ENCODE results near the gene NCAM2. TPM values are rescaled to one million over a fixed set of nuclear protein-coding genes. Genes with fewer than 3 reads are reported as not detected.

The NCAM2 gene
- total RNA-seq, 1 donor from 2014 or later, result 3.6 TPM

GRCh38 chr21:21162786-21163185, 164.6 kb downstream of the NCAM2 start:
- Mint-ChIP-seq H3K4me3 (no peak overlapping the region), H3K4me1 (no peaks in the 10 kb centered on the region), H3K27ac (ENCODE audit: unreplicated experiment) (no peak overlapping the region), H3K36me3 (ENCODE audit: low read depth) (peaks cover 3% of the 10 kb centered on the region), H3K27me3 (ENCODE audit: low read depth) (no peaks in the 10 kb centered on the region), H3K9me3 (peaks cover 7% of the 10 kb centered on the region)
- TF ChIP-seq, protein P1, sequence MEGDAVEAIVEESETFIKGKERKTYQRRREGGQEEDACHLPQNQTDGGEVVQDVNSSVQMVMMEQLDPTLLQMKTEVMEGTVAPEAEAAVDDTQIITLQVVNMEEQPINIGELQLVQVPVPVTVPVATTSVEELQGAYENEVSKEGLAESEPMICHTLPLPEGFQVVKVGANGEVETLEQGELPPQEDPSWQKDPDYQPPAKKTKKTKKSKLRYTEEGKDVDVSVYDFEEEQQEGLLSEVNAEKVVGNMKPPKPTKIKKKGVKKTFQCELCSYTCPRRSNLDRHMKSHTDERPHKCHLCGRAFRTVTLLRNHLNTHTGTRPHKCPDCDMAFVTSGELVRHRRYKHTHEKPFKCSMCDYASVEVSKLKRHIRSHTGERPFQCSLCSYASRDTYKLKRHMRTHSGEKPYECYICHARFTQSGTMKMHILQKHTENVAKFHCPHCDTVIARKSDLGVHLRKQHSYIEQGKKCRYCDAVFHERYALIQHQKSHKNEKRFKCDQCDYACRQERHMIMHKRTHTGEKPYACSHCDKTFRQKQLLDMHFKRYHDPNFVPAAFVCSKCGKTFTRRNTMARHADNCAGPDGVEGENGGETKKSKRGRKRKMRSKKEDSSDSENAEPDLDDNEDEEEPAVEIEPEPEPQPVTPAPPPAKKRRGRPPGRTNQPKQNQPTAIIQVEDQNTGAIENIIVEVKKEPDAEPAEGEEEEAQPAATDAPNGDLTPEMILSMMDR (conservative IDR thresholded peaks at IDR 0.05), result no peak
- DNase-seq (ENCODE audit: low read depth, low spot score), result no peak

DNA sequence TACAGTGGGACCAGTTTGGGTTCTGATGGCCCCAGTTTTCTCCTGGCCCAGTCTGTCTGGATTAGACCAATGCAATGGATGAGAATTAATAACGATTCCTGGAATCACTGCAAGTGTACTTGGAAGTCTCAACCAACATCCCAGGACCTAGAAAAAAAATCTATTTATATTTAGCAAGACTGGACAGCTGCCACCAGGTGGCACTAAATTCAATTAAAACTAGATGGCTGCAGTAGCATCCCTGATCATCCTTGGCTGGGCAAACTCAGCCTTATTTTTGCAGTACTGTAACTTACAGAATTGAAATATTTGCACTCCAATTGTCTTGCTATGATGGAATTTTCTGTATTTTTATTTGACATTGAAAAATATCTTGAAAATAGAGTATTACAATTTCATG, 165.7 kb downstream of the NCAM2 start:
- TF ChIP-seq, protein P1 (conservative IDR thresholded peaks at IDR 0.05), result peak; percentile 82
- Mint-ChIP-seq H3K27ac (ENCODE audit: unreplicated experiment) (no peak overlapping the region), H3K36me3 (ENCODE audit: low read depth) (peaks cover 3% of the 10 kb centered on the region), H3K4me1 (no peaks in the 10 kb centered on the region), H3K27me3 (ENCODE audit: low read depth) (no peaks in the 10 kb centered on the region), H3K9me3 (peaks cover 7% of the 10 kb centered on the region), H3K4me3 (no peak overlapping the region)
- peak; percentile 47 for DNase-seq (ENCODE audit: low read depth, low spot score)

GRCh38 chr21:21165063-21165645, 166.9 kb downstream of the NCAM2 start:
- H3K4me1 Mint-ChIP-seq, result no peaks in the 10 kb centered on the region
- TF ChIP-seq, protein P1 (conservative IDR thresholded peaks at IDR 0.05), result no peak
- no peaks in the 10 kb centered on the region for H3K27me3 Mint-ChIP-seq (ENCODE audit: low read depth)
- no peak overlapping the region for H3K4me3 Mint-ChIP-seq
- no peak overlapping the region for H3K27ac Mint-ChIP-seq (ENCODE audit: unreplicated experiment)
- H3K36me3 Mint-ChIP-seq (ENCODE audit: low read depth), result peaks cover 3% of the 10 kb centered on the region
- H3K9me3 Mint-ChIP-seq, result peaks cover 7% of the 10 kb centered on the region
- no peak for DNase-seq (ENCODE audit: low read depth, low spot score)

GRCh38 chr21:21174676-21175075, 176.5 kb downstream of the NCAM2 start:
- Mint-ChIP-seq H3K27ac (ENCODE audit: unreplicated experiment) (no peak overlapping the region), H3K27me3 (ENCODE audit: low read depth) (no peaks in the 10 kb centered on the region), H3K4me3 (no peak overlapping the region), H3K4me1 (no peaks in the 10 kb centered on the region), H3K36me3 (ENCODE audit: low read depth) (no peaks in the 10 kb centered on the region), H3K9me3 (no peaks in the 10 kb centered on the region)
- no peak for DNase-seq (ENCODE audit: low read depth, low spot score)
- TF ChIP-seq, protein P1 (conservative IDR thresholded peaks at IDR 0.05), result no peak

DNA sequence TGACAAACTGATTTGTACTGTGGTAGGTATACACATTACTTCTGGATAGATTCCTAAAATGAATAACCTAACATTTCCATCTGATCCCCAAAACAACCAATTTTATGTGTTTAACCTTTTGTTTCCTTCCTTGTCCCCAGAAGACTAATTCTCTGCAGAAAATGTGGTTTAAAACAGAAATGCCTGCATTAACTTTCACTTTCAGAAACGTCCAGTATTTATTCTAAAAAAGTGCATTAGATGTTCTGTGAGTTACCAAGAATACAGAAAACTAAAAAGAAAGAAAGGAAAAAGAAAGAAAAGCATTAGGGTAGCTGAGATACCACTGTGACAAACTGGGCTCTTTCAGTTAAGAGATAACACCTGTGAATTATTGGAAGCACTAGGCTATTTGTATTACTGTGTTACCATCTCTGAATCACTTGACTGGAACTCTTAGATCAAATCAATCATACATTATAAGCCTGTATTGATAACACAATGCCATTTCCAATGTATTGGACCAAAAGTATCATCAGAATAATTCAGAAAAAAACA, 177.7 kb downstream of the NCAM2 start:
- Mint-ChIP-seq H3K27ac (ENCODE audit: unreplicated experiment) (no peak overlapping the region), H3K36me3 (ENCODE audit: low read depth) (no peaks in the 10 kb centered on the region), H3K4me1 (no peaks in the 10 kb centered on the region), H3K27me3 (ENCODE audit: low read depth) (no peaks in the 10 kb centered on the region), H3K4me3 (no peak overlapping the region), H3K9me3 (no peaks in the 10 kb centered on the region)
- no peak for DNase-seq (ENCODE audit: low read depth, low spot score)
- TF ChIP-seq, protein P1 (conservative IDR thresholded peaks at IDR 0.05), result no peak

Measured in neural crest cell (in vitro differentiated cells).